HCT116 (cell line): ENCODE results near the gene NFIA.

ENCODE experiments used
- CTCF ChIP-seq, 3 experiments: fragments of 200-600 bp in 1 of 3; sonication (generic) in 1 of 3; IDR thresholded peaks in 2 of 3; conservative IDR thresholded peaks in 1 of 3; 2 replicates each; pipeline ENCODE4 v1.5.1; 2012 to 2017; ENCODE audit warnings: low read depth in 2 of 3, low read length in 2 of 3, antibody characterized with exemption in 1 of 3, borderline replicate concordance in 1 of 3, control low read depth in 1 of 3, mild to moderate bottlenecking in 1 of 3, mixed read lengths in 1 of 3, mixed run types in 1 of 3, moderate library complexity in 1 of 3; ENCODE audit not compliant: insufficient read depth in 1 of 3
- ELF1 ChIP-seq: IDR thresholded peaks from 2 replicates; pipeline ENCODE4 v1.6.1; 2012; ENCODE audit warnings: low read depth, borderline replicate concordance
- EZH2phosphoT487 ChIP-seq: fragments of 200-600 bp; IDR thresholded peaks from 2 replicates; pipeline ENCODE4 v1.6.1; 2018; ENCODE audit warnings: antibody characterized with exemption, borderline replicate concordance
- POLR2A ChIP-seq: IDR thresholded peaks from 2 replicates; pipeline ENCODE4 v1.7.0; 2011; ENCODE audit warnings: borderline replicate concordance; ENCODE audit not compliant: insufficient read depth, insufficient read length; ENCODE audit errors: extremely low read depth
- RAD21 ChIP-seq: IDR thresholded peaks from 2 replicates; pipeline ENCODE4 v1.6.1; 2012; ENCODE audit warnings: low read depth, mild to moderate bottlenecking
- SP1 ChIP-seq: IDR thresholded peaks from 2 replicates; pipeline ENCODE4 v1.6.1; 2012; ENCODE audit warnings: low read depth
- YY1 ChIP-seq: IDR thresholded peaks from 2 replicates; pipeline ENCODE4 v1.6.1; 2011; ENCODE audit warnings: low read length, low read depth, moderate library complexity, mild to moderate bottlenecking; ENCODE audit not compliant: insufficient replicate concordance; ENCODE audit errors: extremely low read depth

GRCh38 chr1:61135291-61135690, 52.9 kb downstream of the NFIA start:
- TF ChIP-seq EZH2phosphoT487 = no peak
- no peak for TF ChIP-seq POLR2A
- TF ChIP-seq CTCF (IDR thresholded peaks at IDR 0.05 in 2 of 3, conservative IDR thresholded peaks at IDR 0.05 in 1 of 3; ENCODE audit: borderline replicate concordance in 1 of 3, insufficient read depth in 1 of 3, low read depth in 2 of 3, low read length in 2 of 3) = no peak
- no peak for TF ChIP-seq ELF1
- no peak for TF ChIP-seq SP1
- TF ChIP-seq RAD21 = no peak
- no peak for TF ChIP-seq YY1
